ENCODE results near the gene EPN3.

The EPN3 gene

DNA sequence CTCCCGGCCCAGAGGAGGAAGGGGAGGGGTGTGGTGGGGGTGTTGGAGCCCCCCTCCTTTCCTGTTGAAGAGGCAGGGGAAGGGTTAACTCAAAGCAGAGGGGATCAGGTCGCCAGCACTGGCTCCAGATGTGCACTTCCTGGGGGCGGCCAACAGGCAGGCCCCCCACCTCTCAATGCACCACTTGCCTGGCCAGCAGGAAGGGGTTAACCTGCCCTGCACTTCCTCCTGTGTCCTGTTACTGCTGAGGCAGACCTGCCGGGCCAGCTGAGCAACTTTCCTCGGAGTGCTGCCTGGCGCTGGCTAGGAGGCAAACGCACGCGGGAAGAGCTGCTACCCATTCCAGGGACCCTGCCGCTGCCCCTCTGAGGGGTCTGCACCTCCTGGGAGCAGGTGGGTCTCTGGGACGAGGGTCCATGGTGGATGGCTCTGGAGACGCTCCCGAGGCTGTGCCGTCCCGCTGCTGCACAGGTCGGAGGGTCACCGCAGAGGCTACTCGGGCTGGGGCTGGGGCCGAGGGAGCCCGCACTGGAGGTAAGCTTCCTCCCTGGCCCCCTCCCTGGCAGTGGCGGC is at the start of gene EPN3:
Gene EPN3, plus strand, starts transcription at position 284 of the 573 bp plus-strand sequence. CDS start 3,822 bp downstream, outside the sequence.
- DNase-seq (ENCODE audit: low read depth in 2 of 2) = no peak

DNA sequence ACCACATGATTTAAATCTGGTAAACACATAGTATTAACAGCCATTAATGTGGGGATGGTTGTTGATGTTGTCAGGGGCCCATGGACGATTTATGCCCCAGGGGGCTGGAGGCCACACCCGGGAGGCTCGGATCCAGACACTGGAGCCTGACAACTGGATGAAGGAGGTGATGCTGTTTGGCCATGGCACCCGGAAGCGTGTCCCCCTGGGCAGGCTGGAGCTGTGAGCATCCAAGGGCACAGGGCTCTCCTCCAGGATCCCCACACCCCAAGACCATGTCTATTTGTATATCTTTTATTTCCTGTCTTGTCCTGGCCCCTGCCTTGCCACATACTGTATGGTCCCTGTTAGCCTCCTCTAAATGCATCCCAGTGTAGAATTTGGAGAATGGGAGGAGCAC is 49.3 kb upstream of the EPN3 start:
- DNase-seq (ENCODE audit: low read depth in 2 of 2) = no peak

DNA sequence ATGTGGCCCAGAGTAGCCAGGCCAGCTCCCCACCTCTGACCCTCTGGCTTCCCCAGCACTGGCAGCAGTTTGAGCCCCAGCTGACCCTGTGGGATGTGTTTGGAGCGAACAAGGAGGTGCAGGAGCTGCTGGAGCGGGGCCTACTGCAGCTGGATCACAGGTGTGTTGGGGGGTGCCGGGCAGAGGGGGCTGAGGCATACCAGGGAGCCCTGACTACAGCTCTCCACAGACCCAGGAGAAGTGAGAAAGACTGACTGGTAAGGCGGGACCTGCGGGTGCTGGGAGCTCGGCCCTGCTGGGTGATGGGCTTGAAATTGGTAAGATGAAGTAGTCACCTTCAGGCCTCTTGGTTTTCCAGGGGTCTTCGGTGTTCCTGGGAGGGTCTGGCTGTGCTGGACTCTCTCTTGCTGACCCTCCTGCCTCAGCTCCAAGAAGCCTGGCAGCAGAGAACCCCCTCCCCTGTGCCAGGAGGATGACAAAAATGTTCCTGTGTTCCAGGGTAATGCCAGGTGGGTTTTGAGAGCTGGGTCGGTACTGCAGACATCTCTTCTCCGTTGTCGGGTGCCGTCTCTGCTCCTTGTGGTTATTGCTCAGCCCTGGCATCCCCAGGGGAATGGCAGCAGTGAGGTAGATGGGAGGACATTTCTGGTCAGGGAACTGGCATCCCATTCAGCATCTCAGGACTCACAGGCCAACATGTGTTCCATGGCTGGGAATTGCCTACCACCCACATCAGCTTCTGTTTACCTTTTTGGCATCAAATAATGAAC is 48.0 kb upstream of the EPN3 start:
- DNase-seq (ENCODE audit: low read depth in 2 of 2) = no peak

DNA sequence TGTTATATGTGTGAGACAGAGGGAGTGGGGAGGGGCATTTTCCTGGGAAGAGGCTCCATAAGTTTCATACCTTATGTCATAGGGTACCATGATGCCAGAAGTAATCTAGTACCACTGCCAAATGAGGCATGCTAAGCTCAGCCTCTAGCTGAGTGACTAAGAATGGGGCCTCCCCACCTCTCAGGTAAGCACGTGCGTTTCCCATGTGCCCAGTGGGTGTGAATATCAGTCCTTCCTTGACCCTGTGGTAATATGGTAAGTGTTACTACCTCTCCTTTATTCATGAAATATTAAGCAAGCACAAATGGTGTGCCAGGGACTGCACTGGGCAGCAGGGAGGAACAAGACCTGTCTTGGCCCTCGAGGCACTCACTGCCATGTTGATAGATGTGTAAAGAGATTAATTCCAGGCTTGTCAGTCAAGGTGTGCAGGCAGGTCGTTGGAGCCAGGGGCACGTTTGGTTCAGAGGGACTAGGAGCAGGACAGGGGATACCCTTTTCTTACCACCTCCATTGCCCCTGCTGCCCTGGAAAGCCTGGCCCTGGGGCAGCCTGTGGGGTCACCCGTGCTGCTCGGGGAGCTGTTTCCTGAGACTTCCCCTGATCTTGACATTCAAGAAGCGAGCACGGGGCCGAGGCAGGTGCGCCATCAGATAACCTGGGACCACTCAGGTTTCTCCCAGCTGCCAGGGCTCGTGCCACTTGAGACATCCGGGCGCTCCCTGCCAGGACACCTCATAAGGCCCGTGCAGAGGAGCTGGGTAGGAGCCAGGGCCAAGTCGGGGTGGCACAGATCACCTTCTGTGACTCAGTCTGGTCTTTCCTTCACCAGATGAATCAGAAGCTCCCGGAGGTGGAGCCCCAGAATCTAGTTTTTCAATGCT is 45.1 kb upstream of the EPN3 start:
- DNase-seq (ENCODE audit: low read depth in 2 of 2) = no peak

DNA sequence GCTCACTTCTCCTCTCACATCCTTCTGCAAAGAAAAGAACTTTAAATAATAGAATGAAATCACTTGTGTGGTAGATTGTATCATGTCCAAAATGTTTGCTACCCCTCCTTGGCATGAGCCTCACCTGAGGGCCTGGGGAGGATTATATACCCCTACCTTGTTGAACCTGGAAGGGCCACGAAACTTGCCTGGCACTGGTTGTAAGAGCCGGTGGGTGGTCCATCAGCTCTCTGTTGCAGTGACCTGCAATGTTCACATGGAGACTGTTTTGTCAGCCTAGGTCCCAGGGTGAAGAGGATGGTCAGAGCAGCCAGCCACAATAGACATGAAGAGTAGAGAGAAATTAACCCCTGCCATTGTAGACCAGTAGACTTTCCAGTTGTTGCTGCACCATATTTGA is 43.7 kb upstream of the EPN3 start:
- DNase-seq (ENCODE audit: low read depth in 2 of 2) = no peak

DNA sequence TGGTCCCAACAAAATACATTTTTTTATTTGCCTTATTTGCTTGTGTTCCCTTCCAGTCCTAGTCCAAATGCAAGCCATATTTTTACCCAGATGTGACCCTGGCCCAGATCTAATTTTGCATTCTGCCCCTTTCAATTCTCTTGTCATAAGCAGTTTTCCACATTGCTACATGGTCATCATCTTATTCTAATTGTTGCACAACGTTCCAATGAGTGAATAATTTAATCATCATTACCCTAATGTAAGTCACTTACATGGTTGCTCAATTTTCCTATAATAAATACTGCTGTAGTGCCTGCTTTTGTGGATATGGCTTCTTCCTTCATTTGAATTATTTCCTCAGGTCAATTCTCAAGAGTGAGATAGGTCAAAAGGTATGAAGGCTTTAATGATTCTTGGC is 41.0 kb upstream of the EPN3 start:
- no peak for DNase-seq (ENCODE audit: low read depth in 2 of 2)

DNA sequence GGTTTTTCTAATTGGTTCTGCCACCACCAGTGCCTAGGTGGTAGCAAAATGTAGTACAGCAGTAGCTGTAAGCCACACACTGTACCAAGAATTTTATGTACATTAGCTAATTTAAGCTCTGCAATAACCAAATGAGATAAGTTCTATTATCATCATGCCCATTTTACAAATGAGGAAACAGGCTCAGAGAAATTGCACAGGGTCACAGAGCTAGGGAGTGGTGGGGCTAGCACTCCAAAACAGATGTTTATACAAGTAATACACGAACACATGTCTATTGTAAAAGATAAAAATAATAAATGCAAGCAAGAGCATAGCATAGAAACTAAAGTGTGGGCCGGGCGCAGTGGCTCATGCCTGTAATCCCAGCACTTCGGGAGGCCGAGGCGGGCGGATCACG is 40.3 kb upstream of the EPN3 start:
- DNase-seq (ENCODE audit: low read depth in 2 of 2) = no peak

DNA sequence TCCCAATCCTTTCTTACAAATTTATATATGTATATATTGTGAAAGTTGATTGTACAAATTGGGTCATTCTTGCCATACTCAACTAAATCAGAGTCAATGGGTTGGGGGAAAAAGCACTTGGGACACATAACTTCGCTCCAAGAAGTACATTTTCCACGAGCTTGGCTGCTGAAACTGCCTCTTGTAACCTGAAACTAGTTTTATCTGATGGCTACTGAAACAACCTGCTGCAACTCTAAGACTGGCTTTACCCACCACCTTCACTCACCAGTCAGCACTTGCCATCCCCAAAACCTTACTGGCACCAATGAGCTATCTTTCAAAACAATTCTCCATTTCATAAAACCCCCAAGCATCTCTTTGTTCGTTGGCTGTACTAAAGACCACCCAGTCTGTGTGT is 38.8 kb upstream of the EPN3 start:
- no peak for DNase-seq (ENCODE audit: low read depth in 2 of 2)

DNA sequence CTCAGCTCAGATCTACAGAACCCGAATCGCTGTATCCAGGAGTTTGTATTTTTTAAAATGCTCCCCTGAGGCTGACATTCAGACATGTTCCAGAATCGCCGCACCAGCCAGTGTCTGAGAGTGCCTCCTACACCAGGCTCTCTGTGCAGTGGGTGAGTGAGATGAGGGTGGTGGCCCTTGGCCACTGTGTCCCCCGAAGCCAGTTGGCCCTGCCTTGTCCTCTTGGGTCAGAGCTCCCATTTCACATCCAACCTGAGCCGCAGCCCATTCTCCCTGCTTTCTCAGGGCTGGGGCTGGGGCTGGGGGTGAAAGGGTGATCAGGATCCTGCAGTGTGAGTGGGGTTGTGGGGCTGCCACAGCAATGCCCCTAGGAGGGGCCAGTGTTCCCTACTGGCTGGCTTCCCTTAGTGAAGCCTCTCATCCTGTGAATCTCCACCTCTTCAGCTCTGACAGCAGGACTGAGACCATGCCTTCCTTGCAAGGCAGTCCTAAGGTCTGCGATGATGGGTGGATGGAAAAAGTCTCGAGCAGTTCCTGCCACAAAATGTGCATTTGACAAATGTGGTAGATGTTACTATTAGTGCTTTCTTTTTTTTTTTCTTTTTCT is 37.2 kb upstream of the EPN3 start:
- no peak for DNase-seq (ENCODE audit: low read depth in 2 of 2)

DNA sequence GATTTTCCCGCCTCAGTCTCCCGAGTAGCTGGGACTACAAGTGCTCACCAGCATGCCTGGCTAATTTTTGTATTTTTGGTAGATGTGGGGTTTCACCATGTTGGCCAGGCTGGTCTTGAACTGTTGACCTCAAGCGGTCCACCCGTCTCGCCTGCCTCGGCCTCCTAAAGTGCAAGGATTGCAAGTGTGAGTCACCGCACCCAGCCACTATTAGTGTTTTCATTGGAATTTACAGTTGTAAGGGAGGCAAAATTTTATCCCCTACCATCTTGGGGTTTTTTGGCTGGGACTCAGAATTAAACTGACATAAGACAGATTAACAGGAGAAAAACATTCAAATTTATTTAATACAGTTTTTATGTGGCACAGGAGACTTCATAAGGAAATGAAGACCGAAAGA is 36.6 kb upstream of the EPN3 start:
- no peak for DNase-seq (ENCODE audit: low read depth in 2 of 2)

DNA sequence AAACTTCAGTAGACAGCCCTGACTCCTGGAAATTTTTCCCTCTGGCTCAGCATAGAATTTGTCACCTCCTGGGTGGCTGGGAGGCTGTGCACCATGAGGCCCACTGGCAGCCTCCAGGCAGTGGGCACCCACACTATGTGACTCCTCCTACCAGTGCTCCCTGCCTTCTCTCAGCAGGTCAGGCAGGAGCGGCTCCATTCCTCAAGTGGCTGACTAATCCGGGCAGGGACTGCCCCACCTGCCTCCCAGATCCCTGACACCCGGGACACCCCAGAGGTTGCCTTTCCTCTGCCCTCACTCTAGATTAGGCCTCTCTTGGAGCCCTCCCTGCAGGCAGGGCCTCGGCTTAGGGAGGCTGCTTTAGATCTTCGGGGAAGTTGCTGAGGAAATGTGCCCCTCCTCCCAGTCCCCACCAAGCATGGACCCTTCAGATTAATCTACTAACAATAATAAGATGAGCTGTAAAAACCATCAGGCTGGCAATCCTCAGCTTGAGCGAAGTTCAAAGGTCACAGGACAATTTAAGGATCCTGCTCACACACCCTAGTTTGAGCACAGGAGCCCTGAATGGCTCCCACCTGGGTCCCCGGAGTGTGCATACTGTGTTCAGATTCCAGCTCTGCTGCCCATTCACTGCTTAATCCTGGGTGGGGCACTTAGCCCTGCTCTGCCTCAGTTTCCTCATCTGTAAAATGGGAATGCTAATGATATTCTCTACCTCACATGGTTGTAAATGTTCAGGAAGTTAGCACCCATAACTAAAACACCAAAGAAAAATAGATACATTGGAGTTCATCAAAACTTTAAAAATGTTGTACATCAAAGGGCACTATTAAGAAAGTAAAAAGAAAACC is 34.3 kb upstream of the EPN3 start:
- DNase-seq (ENCODE audit: low read depth in 2 of 2) = no peak

DNA sequence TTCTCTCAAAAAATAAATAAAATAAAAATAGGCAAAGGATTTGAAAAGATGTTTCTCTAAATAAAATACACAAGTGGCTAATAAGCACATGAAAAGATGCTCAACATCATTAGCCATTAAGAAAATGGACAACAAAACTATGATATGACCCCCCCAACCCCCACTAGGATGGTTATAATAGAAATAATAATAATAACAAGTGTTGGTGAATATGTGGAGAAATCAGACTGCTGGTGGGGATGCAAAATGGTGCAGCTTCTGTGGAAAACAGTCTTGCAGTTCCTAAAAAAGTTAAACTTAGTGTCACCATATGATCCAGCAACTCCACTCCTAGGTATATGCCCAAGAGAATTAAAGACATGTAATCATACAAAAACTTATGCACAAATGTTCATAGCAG is 33.3 kb upstream of the EPN3 start:
- no peak for DNase-seq (ENCODE audit: low read depth in 2 of 2)

DNA sequence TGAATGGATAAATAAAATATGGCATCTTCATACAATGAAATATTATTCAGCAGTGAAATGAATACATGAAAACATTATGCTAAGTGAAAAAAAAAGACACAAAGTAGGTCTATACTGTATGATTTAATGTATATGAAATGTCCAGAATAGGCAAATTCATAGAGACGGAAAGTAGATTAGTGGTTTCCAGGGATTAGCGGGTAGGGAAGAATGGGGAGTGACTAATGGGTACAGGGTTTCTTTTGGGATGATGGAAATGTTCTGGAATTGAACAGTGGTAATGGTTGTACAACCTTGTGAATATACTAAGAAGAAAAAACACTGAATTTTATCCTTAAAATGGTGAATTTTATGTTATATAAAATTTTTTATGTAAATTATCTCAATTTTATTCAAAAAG is 32.8 kb upstream of the EPN3 start:
- DNase-seq (ENCODE audit: low read depth in 2 of 2) = no peak

DNA sequence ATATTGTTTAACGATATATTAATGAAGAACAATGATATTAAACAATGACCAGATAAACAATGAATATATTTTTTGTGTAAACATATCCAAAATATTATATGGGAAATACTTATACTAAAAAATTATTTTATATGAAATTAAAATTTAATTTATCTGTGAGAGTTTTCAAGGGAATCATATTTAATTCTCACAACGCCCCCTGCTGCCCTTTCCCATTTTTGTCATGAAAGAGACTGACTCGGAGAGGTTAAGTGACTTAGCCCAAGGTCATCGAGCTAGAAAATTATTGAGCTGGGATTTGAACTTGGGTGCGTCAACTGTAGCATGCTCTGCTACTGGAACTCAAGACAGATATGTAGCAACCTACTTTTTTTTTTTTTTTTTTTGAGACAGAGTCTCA is 31.5 kb upstream of the EPN3 start:
- no peak for DNase-seq (ENCODE audit: low read depth in 2 of 2)

DNA sequence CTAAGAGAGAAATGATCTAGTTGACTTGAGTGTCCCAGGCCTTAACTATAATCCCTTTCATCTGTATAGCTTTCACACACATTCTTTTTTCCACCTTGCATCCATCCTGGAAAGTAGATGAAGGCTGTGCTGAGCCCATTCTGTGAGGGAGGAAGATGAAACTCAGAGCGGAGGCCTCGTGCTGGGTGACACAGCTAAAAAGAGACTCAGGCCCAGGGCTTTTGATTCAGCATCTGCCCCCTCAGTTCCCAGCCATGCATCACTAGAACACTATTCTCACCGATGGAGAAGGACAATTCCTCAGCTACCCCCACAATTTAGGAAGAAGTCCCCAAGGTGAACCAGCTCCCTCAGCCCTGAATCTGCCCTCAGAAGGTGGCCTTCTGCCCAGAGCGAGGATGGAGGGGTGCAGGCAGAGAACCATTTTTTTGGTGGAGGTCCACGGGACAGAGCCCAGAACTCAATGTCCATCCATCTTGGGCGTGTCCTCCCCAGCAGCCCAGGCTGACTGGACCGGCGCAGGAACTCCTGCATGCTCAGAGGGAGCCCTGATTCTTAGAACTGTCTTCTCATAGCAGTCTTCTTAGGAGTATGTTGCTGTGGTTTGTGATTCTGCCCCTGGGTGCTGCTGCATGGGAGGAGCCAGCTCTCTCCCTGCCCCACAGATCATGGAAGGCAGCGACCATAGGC is 30.1 kb upstream of the EPN3 start:
- no peak for DNase-seq (ENCODE audit: low read depth in 2 of 2)

DNA sequence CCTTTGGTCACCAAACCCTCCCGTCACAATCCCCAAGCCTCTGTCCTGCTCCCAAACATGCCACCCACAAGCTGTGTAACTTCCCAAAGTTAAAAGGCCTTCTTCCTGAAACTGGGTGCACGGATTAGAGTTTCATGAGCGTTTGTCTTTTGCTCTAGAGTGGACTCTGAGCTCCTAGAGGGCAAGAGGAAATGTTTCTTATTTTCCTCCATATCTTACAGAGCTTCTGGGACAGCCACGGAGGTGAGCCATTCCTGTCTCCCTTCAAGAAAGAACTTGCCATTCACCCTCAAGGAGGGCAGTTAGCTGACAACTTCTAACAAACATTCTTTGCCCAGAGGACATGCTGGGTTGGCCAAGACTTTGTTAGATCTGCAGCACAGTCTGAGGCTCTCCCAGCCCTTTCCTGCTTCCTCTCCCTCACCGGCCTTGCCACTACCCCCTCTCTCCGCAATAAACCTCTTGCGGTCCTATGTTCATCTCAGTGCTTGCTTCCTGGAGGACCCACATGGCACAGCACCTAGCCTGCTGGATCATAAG is 26.9 kb upstream of the EPN3 start:
- no peak for DNase-seq (ENCODE audit: low read depth in 2 of 2)

DNA sequence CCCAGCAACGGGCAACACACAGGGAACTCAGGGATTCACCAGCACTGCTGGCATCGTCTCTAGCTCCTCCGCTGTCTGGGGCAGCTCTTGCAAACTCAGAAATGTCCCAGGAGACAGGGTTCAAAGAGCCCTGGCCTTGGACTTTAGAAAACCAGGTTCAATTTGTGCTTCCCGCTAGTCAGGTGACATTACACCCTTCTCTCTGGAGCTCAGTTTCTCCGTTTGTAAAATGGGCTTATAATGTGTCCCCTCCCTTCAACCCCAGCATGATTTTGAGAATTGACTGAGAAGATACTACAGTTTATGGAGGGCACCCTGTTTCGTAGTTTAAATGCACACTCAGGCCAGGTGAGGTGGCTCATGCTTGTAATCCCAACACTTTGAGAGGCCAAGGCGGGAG is 26.2 kb upstream of the EPN3 start:
- DNase-seq (ENCODE audit: low read depth in 2 of 2) = no peak

DNA sequence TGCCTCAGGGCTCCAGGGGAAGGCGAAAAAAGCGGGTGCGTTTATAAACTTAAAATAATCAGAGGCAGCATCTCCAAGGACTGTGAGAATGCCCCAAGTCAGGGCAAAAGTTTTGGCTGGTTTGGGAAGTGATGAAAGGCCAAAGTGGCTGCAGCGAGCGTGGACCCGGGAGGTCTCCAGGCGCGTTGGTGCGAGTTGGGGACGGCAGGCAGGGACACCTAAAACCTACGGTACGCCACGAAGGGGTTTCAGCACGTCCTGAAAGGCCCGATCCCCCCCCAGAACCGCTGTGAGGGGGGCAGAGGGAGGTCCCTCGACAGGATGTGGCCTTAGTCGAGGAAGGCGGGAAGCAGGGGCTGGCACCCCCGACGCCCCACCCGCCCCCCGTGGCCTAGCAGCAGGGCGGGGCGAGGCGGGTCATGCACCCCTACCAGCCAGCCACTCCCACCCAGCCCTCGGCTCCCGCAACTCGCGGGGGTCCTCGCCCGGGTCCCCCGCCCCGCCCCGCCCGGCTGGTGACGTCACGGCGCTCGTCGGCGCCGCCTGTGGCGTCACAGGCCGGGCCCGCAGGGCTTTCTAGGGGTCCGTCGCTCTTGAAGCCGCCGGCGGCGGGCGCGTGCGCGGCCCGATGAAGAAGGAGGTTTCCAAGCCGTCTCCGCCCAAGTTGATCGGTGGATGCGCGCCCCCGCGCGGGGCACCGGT is 24.5 kb upstream of the EPN3 start, which contains the start of gene MYCBPAP:
Gene MYCBPAP, plus strand, starts transcription at position 569 of the 702 bp plus-strand sequence. CDS start 236 bp downstream, outside the sequence.
- DNase-seq (ENCODE audit: low read depth in 2 of 2) = peak; percentile 31 to 67

DNA sequence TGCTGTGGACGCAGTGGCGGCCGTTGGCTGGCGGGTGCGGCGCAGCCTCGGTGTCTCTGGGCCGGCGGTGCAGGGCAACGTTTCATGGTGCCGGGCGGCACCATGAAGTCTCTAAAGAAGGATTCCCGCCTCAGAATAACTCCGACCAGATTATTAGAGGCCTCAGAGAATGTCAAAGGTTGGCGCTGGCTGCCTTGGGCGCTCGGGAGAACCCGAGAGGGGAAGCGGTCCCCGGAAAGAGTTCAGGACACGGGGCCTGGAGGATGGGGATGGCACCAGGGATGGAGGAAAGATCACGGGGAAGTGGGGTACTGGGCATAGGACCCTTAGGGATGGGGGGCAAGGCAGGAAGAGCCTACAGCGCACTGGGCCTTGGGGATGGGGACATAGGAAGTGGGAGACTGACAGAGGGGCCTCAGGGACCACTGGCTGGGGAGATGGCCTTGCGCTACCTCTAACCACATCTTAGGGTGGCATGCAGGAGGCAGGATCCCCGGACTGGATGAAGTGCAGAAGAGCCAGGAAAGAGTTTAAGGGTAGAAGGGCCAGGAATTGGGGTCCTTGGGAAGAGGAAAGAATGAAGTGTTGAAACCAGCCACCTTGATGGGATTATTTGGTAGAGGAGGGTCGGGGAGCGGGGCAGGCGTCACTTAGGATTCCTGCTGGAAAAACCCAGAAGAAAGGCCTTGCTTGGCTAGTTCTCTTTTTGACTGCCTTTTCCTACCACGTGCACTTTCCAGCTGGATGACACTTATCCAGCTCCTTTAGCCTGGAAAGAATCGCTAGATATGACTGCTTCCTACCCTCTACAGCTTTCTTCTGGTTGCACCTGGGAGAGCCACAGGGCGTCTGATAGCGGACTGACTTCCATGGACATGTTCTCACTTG is 23.7 kb upstream of the EPN3 start:
- no peak for DNase-seq (ENCODE audit: low read depth in 2 of 2)
